ENCODE measurements around the gene PSMC6. TPM values are rescaled to one million over a fixed set of nuclear protein-coding genes. Genes with fewer than 3 reads are reported as not detected.

The PSMC6 gene
- total RNA-seq, 2 experiments from 2014 or later: 85.4 to 98.3 TPM

DNA sequence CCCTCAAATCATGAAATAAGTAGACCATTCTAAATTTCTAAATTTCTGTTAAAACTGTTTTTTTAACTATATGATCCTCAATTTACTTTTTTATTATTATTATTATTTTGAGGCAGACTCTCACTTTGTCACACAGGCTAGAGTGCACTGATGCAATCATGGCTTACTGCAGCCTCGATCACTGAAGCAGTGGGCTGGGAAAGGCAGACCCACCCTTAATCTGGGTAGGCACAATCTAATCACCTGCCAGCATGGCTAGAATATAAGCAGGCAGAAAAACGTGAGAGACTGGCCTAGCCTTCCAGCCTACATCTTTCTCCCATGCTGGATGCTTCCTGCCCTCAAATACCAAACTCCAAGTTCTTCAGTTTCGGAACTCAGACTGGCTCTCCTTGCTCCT is 14.0 kb upstream of the PSMC6 start:
- H3K79me2 ChIP-seq (ENCODE audit: insufficient read depth, low read depth, low read length): peaks cover 74% of the 10 kb centered on the region
- no TSS peak for BruUV-seq (replicated peaks)
- no peak overlapping the region for H3K27ac ChIP-seq (ENCODE audit: low read depth, low read length, poor library complexity, severe bottlenecking)
- H4K20me1 ChIP-seq (ENCODE audit: insufficient read depth, low read length): peaks cover 38% of the 10 kb centered on the region
- POLR2A ChIA-PET: interaction anchor here (0.6 to 1.4 kb wide), 3 partner anchors 9 to 341 kb away, joined by 3 to 9 read pairs (median 3); no protein-coding TSS in a partner anchor
- H3K9me2 ChIP-seq (ENCODE audit: insufficient read depth, low read length): no peaks in the 10 kb centered on the region
- intact Hi-C loops (cut with micrococcal nuclease; ENCODE audit: unreplicated experiment): no loop called here
- H3K4me1 ChIP-seq (ENCODE audit: insufficient read depth, low read length, poor library complexity, severe bottlenecking): peaks cover 28% of the 10 kb centered on the region
- no peak for TF ChIP-seq EZH2phosphoT487 (IDR thresholded peaks at IDR 0.05; ENCODE audit: borderline replicate concordance, low read depth, low read length)
- TF ChIP-seq, protein P1, sequence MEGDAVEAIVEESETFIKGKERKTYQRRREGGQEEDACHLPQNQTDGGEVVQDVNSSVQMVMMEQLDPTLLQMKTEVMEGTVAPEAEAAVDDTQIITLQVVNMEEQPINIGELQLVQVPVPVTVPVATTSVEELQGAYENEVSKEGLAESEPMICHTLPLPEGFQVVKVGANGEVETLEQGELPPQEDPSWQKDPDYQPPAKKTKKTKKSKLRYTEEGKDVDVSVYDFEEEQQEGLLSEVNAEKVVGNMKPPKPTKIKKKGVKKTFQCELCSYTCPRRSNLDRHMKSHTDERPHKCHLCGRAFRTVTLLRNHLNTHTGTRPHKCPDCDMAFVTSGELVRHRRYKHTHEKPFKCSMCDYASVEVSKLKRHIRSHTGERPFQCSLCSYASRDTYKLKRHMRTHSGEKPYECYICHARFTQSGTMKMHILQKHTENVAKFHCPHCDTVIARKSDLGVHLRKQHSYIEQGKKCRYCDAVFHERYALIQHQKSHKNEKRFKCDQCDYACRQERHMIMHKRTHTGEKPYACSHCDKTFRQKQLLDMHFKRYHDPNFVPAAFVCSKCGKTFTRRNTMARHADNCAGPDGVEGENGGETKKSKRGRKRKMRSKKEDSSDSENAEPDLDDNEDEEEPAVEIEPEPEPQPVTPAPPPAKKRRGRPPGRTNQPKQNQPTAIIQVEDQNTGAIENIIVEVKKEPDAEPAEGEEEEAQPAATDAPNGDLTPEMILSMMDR (conservative IDR thresholded peaks at IDR 0.05; ENCODE audit: low read length): no peak
- CTCF ChIA-PET (ENCODE audit: unreplicated experiment): no interaction called here
- peak overlapping the region; percentile 93 for H3K4me3 ChIP-seq (ENCODE audit: low read depth, low read length, poor library complexity, severe bottlenecking)
- peaks cover 18% of the 10 kb centered on the region for H3K36me3 ChIP-seq (ENCODE audit: insufficient read depth, low read length)
- no peak overlapping the region for H2AFZ ChIP-seq (ENCODE audit: low read length)
- peak overlapping the region; percentile 89; the same call in 1 of the 2 replicates for H3K4me2 ChIP-seq (ENCODE audit: low read length)
- DNase-seq (ENCODE audit: low spot score): no peak
- no peaks in the 10 kb centered on the region for H3K9me3 ChIP-seq (ENCODE audit: low read length)

DNA sequence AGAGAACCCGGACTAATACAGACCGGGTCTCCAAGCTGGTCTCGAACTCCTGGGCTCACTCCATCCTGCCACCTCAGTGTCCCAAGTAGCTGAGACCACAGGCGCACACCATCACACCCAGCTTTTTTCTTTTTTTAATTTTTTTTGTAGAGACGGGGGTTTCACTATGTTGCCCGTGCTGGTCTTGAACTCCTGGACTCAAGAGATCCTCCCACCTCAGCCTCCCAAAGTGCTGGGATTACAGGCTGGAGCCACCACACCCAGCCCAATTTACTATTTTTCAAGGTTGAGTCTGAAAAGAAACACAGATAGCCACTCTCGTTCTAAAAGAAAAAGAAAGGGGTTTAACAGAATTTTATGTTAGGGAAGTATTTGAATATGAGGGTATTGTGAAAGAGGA is 13.5 kb upstream of the PSMC6 start:
- ChIA-PET CTCF (ENCODE audit: unreplicated experiment) (no interaction called here), POLR2A (interaction anchor here (0.7 kb wide), 1 partner anchor 142 kb away, joined by 3 read pairs; no protein-coding TSS in a partner anchor)
- intact Hi-C loops (cut with micrococcal nuclease; ENCODE audit: unreplicated experiment): no loop called here
- peak overlapping the region; percentile 93 for H3K4me3 ChIP-seq (ENCODE audit: low read depth, low read length, poor library complexity, severe bottlenecking)
- TF ChIP-seq EZH2phosphoT487 (IDR thresholded peaks at IDR 0.05; ENCODE audit: borderline replicate concordance, low read depth, low read length): no peak
- TF ChIP-seq, protein P1 (conservative IDR thresholded peaks at IDR 0.05; ENCODE audit: low read length): no peak
- H3K4me1 ChIP-seq (ENCODE audit: insufficient read depth, low read length, poor library complexity, severe bottlenecking): peaks cover 28% of the 10 kb centered on the region
- H3K27ac ChIP-seq (ENCODE audit: low read depth, low read length, poor library complexity, severe bottlenecking): no peak overlapping the region
- no peaks in the 10 kb centered on the region for H3K9me2 ChIP-seq (ENCODE audit: insufficient read depth, low read length)
- H3K79me2 ChIP-seq (ENCODE audit: insufficient read depth, low read depth, low read length): peaks cover 69% of the 10 kb centered on the region
- no peak for DNase-seq (ENCODE audit: low spot score)
- H2AFZ ChIP-seq (ENCODE audit: low read length): no peak overlapping the region
- peaks cover 34% of the 10 kb centered on the region for H4K20me1 ChIP-seq (ENCODE audit: insufficient read depth, low read length)
- H3K4me2 ChIP-seq (ENCODE audit: low read length): peak overlapping the region; percentile 89
- H3K36me3 ChIP-seq (ENCODE audit: insufficient read depth, low read length): peaks cover 18% of the 10 kb centered on the region
- no TSS peak for BruUV-seq (replicated peaks)
- H3K9me3 ChIP-seq (ENCODE audit: low read length): no peaks in the 10 kb centered on the region

DNA sequence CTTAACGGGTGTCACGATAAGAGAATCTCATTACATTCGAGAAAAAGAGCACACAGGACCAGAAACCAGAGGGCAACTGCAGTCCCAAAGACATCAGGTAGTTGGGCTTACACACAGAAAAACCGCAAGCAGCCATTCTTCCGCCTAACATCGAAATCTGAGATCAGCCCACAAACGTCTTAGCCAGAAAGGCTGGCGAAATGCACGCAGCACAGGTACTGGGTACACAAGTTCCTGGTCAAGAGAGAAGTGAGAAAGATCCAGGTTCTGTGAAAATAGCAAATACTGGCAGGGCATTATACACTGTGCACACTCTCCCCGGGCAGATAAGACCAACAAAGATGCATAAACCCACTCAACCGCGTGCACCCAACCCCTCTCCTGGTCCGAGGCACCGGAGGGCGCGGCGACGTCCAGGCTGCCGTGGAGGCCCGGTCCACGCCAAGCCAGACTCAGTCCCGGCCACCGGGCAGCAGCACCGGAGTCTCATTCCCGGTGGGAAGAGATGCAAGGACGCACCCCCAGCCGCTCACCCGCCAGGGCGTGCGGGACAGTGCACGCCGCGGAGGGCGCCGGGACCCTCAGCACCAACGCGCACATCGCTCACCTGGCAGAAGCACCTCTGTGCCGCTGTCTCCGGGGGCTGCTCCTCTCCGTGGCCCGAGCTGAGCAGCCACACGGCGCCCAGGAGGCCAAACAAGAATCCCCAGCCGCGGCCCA is 12.1 kb upstream of the PSMC6 start:
- H3K4me1 ChIP-seq (ENCODE audit: insufficient read depth, low read length, poor library complexity, severe bottlenecking): peaks cover 28% of the 10 kb centered on the region
- ChIA-PET POLR2A (interaction anchor here (0.7 to 1.7 kb wide), 5 partner anchors 9 to 117 kb away, joined by 3 to 7 read pairs (median 5); no protein-coding TSS in a partner anchor), CTCF (ENCODE audit: unreplicated experiment) (no interaction called here)
- peak overlapping the region; percentile 93 for H3K4me3 ChIP-seq (ENCODE audit: low read depth, low read length, poor library complexity, severe bottlenecking)
- H4K20me1 ChIP-seq (ENCODE audit: insufficient read depth, low read length): peaks cover 26% of the 10 kb centered on the region
- H3K79me2 ChIP-seq (ENCODE audit: insufficient read depth, low read depth, low read length): peaks cover 55% of the 10 kb centered on the region
- no peaks in the 10 kb centered on the region for H3K9me3 ChIP-seq (ENCODE audit: low read length)
- no peak for TF ChIP-seq EZH2phosphoT487 (IDR thresholded peaks at IDR 0.05; ENCODE audit: borderline replicate concordance, low read depth, low read length)
- TF ChIP-seq, protein P1 (conservative IDR thresholded peaks at IDR 0.05; ENCODE audit: low read length): no peak
- intact Hi-C loops (cut with micrococcal nuclease; ENCODE audit: unreplicated experiment): loop anchor here (1.0 to 2.0 kb wide), 3 partner anchors 34 to 142 kb away; partner anchors contain the start of genes GNPNAT1, GPR137C and TXNDC16
- H3K4me2 ChIP-seq (ENCODE audit: low read length): peak overlapping the region; percentile 89
- no TSS peak for BruUV-seq (replicated peaks)
- peaks cover 13% of the 10 kb centered on the region for H3K36me3 ChIP-seq (ENCODE audit: insufficient read depth, low read length)
- H2AFZ ChIP-seq (ENCODE audit: low read length): peak overlapping the region; percentile 64
- no peaks in the 10 kb centered on the region for H3K9me2 ChIP-seq (ENCODE audit: insufficient read depth, low read length)
- peak overlapping the region; percentile 75 for H3K27ac ChIP-seq (ENCODE audit: low read depth, low read length, poor library complexity, severe bottlenecking)
- DNase-seq (ENCODE audit: low spot score): peak; percentile 84
